ENCODE measurements around the gene ARHGAP44. TPM values are rescaled to one million over a fixed set of nuclear protein-coding genes. Genes with fewer than 3 reads are reported as not detected.

Gene ARHGAP44
- total RNA-seq, 1 donor from 2014 or later = 8.7 TPM

DNA sequence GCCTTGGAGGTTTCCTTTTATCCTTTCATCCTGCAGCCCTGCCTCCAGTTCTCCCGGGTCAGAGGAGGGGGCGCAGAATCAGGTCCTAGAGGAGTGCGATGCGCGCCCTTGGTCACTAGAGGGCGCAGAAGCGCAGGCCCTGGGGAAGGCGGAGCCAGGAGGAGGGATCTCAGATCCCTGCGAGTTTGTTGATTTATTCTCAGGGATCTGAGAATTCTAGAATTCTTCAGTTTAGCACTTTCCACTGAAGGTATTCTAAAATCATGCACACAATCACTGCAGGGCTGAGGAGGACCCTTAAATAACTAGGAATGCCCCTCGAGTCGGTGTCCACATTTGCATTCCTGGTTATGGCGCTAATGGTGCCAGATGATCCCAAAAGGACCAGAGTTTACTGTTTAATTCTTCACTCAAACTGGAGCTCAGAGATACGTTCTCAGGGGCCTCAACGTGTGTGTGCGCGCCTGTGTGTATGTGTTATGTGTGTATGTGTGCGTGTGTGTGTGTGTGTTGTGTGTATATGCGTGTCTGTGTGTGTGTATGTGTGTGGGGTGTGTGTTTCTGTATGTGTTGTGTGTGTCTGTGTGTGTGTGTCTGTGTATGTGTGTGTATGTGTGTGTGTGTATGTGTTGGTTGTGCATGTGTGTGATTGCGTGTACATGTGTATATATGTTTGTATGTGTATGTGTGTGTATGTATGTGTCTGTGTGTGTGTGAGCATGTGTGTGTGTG lies 235.4 kb downstream of the ARHGAP44 start:
- Mint-ChIP-seq H3K4me3 (peak overlapping the region; percentile 12), H3K27ac (peak overlapping the region; percentile 31), H3K9me3 (no peaks in the 10 kb centered on the region), H3K36me3 (no peaks in the 10 kb centered on the region), H3K27me3 (ENCODE audit: insufficient read depth, low read depth) (peaks cover 5% of the 10 kb centered on the region), H3K4me1 (peaks cover 15% of the 10 kb centered on the region)
- peak; percentile 86 for DNase-seq (ENCODE audit: low spot score)
- Histone ChIP-seq H3K9me3 (ENCODE audit: low read depth) (no peaks in the 10 kb centered on the region), H3K36me3 (no peaks in the 10 kb centered on the region), H3K4me2 (peak overlapping the region; percentile 45), H4K20me1 (ENCODE audit: low read depth) (no peaks in the 10 kb centered on the region), H3K4me1 (peaks cover 8% of the 10 kb centered on the region), H3K9ac (no peak overlapping the region), H3K27ac (no peak overlapping the region), H3K4me3 (no peak overlapping the region), H3K27me3 (no peaks in the 10 kb centered on the region), H3K79me2 (ENCODE audit: low read depth) (no peaks in the 10 kb centered on the region), H2AFZ (replicated peaks) (peak overlapping the region; percentile 96), H3F3A (ENCODE audit: low read depth) (peaks cover 17% of the 10 kb centered on the region)
- TF ChIP-seq, protein P1, sequence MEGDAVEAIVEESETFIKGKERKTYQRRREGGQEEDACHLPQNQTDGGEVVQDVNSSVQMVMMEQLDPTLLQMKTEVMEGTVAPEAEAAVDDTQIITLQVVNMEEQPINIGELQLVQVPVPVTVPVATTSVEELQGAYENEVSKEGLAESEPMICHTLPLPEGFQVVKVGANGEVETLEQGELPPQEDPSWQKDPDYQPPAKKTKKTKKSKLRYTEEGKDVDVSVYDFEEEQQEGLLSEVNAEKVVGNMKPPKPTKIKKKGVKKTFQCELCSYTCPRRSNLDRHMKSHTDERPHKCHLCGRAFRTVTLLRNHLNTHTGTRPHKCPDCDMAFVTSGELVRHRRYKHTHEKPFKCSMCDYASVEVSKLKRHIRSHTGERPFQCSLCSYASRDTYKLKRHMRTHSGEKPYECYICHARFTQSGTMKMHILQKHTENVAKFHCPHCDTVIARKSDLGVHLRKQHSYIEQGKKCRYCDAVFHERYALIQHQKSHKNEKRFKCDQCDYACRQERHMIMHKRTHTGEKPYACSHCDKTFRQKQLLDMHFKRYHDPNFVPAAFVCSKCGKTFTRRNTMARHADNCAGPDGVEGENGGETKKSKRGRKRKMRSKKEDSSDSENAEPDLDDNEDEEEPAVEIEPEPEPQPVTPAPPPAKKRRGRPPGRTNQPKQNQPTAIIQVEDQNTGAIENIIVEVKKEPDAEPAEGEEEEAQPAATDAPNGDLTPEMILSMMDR (IDR thresholded peaks at IDR 0.05) = peak; percentile 98
- TF ChIP-seq EZH2phosphoT487 (IDR thresholded peaks at IDR 0.05) = no peak

DNA sequence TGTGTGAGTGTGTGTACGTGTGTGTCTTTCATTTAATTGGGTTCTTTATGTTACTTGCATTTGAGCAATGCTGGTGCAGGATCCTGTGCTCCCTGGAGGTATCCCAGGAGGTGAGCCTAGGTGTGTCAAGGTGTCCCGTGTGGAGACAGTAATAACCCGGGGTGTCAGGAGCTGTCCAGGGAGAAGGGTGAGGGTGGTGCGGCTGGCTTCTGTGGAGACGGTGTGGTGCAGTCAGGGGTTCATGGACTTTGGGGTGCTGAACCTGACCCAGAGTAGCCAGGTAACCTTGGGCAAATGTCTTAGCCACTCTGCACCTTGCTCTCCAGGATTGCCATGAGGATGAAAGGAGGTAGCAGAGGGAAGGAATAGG lies 235.9 kb downstream of the ARHGAP44 start:
- H3K36me3 Mint-ChIP-seq = no peaks in the 10 kb centered on the region
- no peak overlapping the region for H3K27ac Mint-ChIP-seq

DNA sequence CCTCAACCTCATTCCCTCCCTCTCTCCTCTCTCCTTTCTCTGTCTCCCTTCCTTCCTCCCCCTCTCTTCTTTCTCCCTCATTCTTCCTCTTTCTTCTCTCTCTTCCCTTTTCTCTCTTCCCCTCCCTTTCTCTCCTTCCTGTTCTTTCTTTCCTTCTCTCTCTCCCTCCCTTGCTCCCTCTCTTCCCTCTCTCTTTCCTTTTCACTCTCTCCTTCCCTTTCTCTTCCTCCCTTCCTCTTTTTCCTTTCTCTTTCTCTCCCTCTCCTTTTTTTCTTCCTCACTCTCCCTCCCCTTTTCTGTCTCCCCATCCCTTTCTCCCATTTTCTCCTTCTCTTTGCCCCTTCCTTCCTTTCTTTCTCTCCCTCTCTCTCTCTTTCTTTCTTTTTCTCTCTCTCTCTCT lies 236.4 kb downstream of the ARHGAP44 start:
- Mint-ChIP-seq H3K4me1 (peaks cover 20% of the 10 kb centered on the region), H3K27ac (no peak overlapping the region), H3K4me3 (no peak overlapping the region), H3K27me3 (ENCODE audit: insufficient read depth, low read depth) (peaks cover 5% of the 10 kb centered on the region), H3K9me3 (no peaks in the 10 kb centered on the region), H3K36me3 (no peaks in the 10 kb centered on the region)
- H3F3A ChIP-seq (ENCODE audit: low read depth) = peaks cover 22% of the 10 kb centered on the region
- H3K27ac ChIP-seq = no peak overlapping the region
- H3K27me3 ChIP-seq = no peaks in the 10 kb centered on the region
- H3K9ac ChIP-seq = no peak overlapping the region
- DNase-seq (ENCODE audit: low spot score) = no peak
- no peak overlapping the region for H3K4me2 ChIP-seq
- no peak overlapping the region for H2AFZ ChIP-seq (replicated peaks)
- no peaks in the 10 kb centered on the region for H4K20me1 ChIP-seq (ENCODE audit: low read depth)
- no peaks in the 10 kb centered on the region for H3K9me3 ChIP-seq (ENCODE audit: low read depth)
- no peak for TF ChIP-seq EZH2 (IDR thresholded peaks at IDR 0.05)
- TF ChIP-seq, protein P1 (IDR thresholded peaks at IDR 0.05) = no peak
- no peak for TF ChIP-seq EZH2phosphoT487 (IDR thresholded peaks at IDR 0.05)
- H3K4me3 ChIP-seq = no peak overlapping the region
- H3K79me2 ChIP-seq (ENCODE audit: low read depth) = no peaks in the 10 kb centered on the region
- H3K36me3 ChIP-seq = no peaks in the 10 kb centered on the region
- peaks cover 14% of the 10 kb centered on the region for H3K4me1 ChIP-seq

More for the DNA sequence above, 235.9 kb downstream of the ARHGAP44 start:
- H3K4me1 Mint-ChIP-seq = peaks cover 17% of the 10 kb centered on the region
- no peak overlapping the region for H3K4me3 Mint-ChIP-seq
- no peak overlapping the region for H3K27ac ChIP-seq
- H3K4me3 ChIP-seq = no peak overlapping the region
- H3K9ac ChIP-seq = no peak overlapping the region
- no peaks in the 10 kb centered on the region for H3K9me3 Mint-ChIP-seq
- no peaks in the 10 kb centered on the region for H3K9me3 ChIP-seq (ENCODE audit: low read depth)
- H2AFZ ChIP-seq (replicated peaks) = no peak overlapping the region
- DNase-seq (ENCODE audit: low spot score) = no peak
- no peaks in the 10 kb centered on the region for H4K20me1 ChIP-seq (ENCODE audit: low read depth)
- H3K4me2 ChIP-seq = no peak overlapping the region
- TF ChIP-seq, protein P1 (IDR thresholded peaks at IDR 0.05) = no peak
- TF ChIP-seq EZH2phosphoT487 (IDR thresholded peaks at IDR 0.05) (no peak), EZH2 (IDR thresholded peaks at IDR 0.05) (no peak)
- H3K27me3 Mint-ChIP-seq (ENCODE audit: insufficient read depth, low read depth) = peaks cover 5% of the 10 kb centered on the region
- H3K79me2 ChIP-seq (ENCODE audit: low read depth) = no peaks in the 10 kb centered on the region
- H3F3A ChIP-seq (ENCODE audit: low read depth) = peaks cover 22% of the 10 kb centered on the region
- H3K4me1 ChIP-seq = peaks cover 14% of the 10 kb centered on the region
- no peaks in the 10 kb centered on the region for H3K36me3 ChIP-seq
- no peaks in the 10 kb centered on the region for H3K27me3 ChIP-seq
